ENCODE data around the gene DGKH.
"Not testable (repeated sequence)": the region's sequence is repeated elsewhere in the genome, so short reads cannot be mapped to it uniquely, and the experiment has no call there.

Gene DGKH

DNA sequence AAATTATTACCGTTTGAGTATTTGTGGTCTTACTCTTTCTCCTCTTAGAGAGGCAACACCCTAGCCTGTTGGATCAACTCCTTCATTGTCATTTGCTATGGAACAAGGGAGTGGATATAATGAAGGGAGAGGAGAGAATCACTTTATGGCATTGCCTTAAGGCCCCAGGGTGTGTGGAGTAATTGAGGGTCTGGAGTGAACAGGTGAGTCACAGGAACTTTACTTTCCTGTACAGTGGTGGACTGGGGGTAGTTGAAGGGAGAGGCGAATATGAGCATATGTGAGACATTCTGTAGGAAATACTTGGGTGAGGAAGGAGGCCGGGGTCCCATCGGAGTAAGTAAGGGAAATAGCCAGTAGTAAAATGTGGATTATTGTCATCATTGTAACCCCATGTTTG lies 17.0 kb downstream of the DGKH start:
- H3K9me3 ChIP-seq (ENCODE audit: control insufficient read depth, insufficient read depth, low read length), result no peaks in the 10 kb centered on the region
- peaks cover 20% of the 10 kb centered on the region for H3K79me2 ChIP-seq (ENCODE audit: control insufficient read depth, low read length)
- peaks cover 14% of the 10 kb centered on the region for H3K36me3 ChIP-seq (ENCODE audit: control insufficient read depth, low read length)
- H3K4me2 ChIP-seq (ENCODE audit: low read length), result no peak overlapping the region
- no peaks in the 10 kb centered on the region for H3K4me1 ChIP-seq (ENCODE audit: control insufficient read depth, low read length)
- H3K4me3 ChIP-seq (ENCODE audit: low read length), result no peak overlapping the region
- no peak overlapping the region for H3K27ac ChIP-seq (ENCODE audit: low read depth, low read length)
- peaks cover 4% of the 10 kb centered on the region; the same call in 1 of the 2 replicates for H4K20me1 ChIP-seq (ENCODE audit: control insufficient read depth, insufficient read depth, low read depth, low read length)
- no peaks in the 10 kb centered on the region for H3K9me2 ChIP-seq (replicated peaks; ENCODE audit: control insufficient read depth, low read length)
- no peak for TF ChIP-seq EZH2phosphoT487 (IDR thresholded peaks at IDR 0.05; ENCODE audit: borderline replicate concordance, low read length)
- TF ChIP-seq, protein P1, sequence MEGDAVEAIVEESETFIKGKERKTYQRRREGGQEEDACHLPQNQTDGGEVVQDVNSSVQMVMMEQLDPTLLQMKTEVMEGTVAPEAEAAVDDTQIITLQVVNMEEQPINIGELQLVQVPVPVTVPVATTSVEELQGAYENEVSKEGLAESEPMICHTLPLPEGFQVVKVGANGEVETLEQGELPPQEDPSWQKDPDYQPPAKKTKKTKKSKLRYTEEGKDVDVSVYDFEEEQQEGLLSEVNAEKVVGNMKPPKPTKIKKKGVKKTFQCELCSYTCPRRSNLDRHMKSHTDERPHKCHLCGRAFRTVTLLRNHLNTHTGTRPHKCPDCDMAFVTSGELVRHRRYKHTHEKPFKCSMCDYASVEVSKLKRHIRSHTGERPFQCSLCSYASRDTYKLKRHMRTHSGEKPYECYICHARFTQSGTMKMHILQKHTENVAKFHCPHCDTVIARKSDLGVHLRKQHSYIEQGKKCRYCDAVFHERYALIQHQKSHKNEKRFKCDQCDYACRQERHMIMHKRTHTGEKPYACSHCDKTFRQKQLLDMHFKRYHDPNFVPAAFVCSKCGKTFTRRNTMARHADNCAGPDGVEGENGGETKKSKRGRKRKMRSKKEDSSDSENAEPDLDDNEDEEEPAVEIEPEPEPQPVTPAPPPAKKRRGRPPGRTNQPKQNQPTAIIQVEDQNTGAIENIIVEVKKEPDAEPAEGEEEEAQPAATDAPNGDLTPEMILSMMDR (IDR thresholded peaks at IDR 0.05; ENCODE audit: low read depth, low read length, poor library complexity, severe bottlenecking), result no peak
- H3K27me3 ChIP-seq (ENCODE audit: control insufficient read depth, low read length), result no peaks in the 10 kb centered on the region
- H3F3A ChIP-seq (ENCODE audit: control insufficient read depth, insufficient read depth), result no peaks in the 10 kb centered on the region

DNA sequence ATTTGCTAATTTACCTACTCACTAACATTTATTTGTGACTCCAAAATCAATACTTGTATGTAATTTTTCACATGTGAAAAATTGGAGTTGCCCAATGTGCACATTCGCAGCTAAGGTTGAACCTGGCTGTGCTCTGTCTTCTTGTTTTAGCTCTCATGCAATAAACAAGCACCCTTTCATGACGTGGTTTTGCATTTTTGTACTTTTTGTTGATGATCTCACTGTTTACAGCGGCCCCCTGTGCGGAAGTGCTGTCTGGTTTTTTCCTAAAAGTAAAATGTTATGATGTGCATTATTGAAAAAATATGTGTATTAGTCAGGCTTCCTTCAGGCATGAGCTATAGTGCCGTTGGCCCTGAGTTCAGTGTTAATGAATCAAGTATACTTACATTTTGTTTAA lies 18.1 kb downstream of the DGKH start:
- H3K4me2 ChIP-seq (ENCODE audit: low read length), result no peak overlapping the region
- no peaks in the 10 kb centered on the region for H3K4me1 ChIP-seq (ENCODE audit: control insufficient read depth, low read length)
- H3K4me3 ChIP-seq (ENCODE audit: low read length), result no peak overlapping the region
- H3K9me2 ChIP-seq (replicated peaks; ENCODE audit: control insufficient read depth, low read length), result no peaks in the 10 kb centered on the region
- H3K27ac ChIP-seq (ENCODE audit: low read depth, low read length), result no peak overlapping the region
- peaks cover 4% of the 10 kb centered on the region; the same call in 1 of the 2 replicates for H4K20me1 ChIP-seq (ENCODE audit: control insufficient read depth, insufficient read depth, low read depth, low read length)
- H3F3A ChIP-seq (ENCODE audit: control insufficient read depth, insufficient read depth), result no peaks in the 10 kb centered on the region
- no peaks in the 10 kb centered on the region for H3K27me3 ChIP-seq (ENCODE audit: control insufficient read depth, low read length)
- peaks cover 19% of the 10 kb centered on the region for H3K36me3 ChIP-seq (ENCODE audit: control insufficient read depth, low read length)
- no peaks in the 10 kb centered on the region for H3K9me3 ChIP-seq (ENCODE audit: control insufficient read depth, insufficient read depth, low read length)
- TF ChIP-seq EZH2phosphoT487 (IDR thresholded peaks at IDR 0.05; ENCODE audit: borderline replicate concordance, low read length), result no peak
- TF ChIP-seq, protein P1 (IDR thresholded peaks at IDR 0.05; ENCODE audit: low read depth, low read length, poor library complexity, severe bottlenecking), result no peak
- peaks cover 14% of the 10 kb centered on the region for H3K79me2 ChIP-seq (ENCODE audit: control insufficient read depth, low read length)

DNA sequence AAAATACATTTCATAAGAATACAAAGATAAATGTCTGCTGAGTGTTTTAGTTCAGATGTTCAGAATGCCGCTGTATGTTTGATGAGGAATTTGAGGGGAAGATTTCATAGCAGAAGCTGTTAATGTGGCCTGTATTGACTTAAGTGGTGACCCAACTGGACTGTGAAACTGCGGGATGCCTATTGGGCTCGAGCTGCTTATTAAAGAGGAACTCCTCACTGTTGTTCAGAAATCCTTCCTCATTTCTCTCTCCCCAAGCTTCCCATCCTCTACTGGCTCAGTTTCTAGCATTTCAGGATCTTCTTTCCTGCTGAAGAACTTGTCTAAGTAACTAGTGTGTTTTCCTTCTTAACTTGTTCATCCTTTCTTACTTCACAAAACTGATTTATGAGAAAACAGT lies 20.4 kb downstream of the DGKH start:
- H3K4me3 ChIP-seq (ENCODE audit: low read length), result no peak overlapping the region
- TF ChIP-seq, protein P1 (IDR thresholded peaks at IDR 0.05; ENCODE audit: low read depth, low read length, poor library complexity, severe bottlenecking), result no peak
- TF ChIP-seq EZH2phosphoT487 (IDR thresholded peaks at IDR 0.05; ENCODE audit: borderline replicate concordance, low read length), result no peak
- peaks cover 19% of the 10 kb centered on the region for H3K36me3 ChIP-seq (ENCODE audit: control insufficient read depth, low read length)

DNA sequence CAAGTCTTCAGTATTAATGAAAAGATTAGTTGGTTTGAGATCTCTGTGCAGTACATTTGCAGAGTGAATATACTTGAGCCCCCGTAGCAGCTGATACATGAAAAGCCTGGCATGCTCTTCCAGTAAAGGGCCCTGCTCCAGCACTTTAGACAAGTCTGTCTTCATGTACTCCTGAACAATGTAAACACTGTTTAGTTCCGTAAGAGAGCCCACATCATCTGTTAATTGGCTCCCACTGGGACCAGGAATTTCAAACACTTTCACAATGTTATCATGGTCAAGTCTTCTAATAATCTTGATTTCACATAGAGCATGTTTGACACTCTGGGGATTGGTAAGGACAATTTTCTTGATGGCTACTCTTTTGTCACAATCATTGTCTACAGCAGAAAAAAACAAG lies 22.2 kb downstream of the DGKH start:
- not testable (repeated sequence) for H4K20me1 ChIP-seq (ENCODE audit: control insufficient read depth, insufficient read depth, low read depth, low read length); H3K27me3 ChIP-seq (ENCODE audit: control insufficient read depth, low read length); H3K79me2 ChIP-seq (ENCODE audit: control insufficient read depth, low read length); H3K9me2 ChIP-seq (replicated peaks; ENCODE audit: control insufficient read depth, low read length); H3K4me2 ChIP-seq (ENCODE audit: low read length); H3F3A ChIP-seq (ENCODE audit: control insufficient read depth, insufficient read depth); H3K27ac ChIP-seq (ENCODE audit: low read depth, low read length); H3K4me3 ChIP-seq (ENCODE audit: low read length); H3K4me1 ChIP-seq (ENCODE audit: control insufficient read depth, low read length); H3K9me3 ChIP-seq (ENCODE audit: control insufficient read depth, insufficient read depth, low read length)
- H3K36me3 ChIP-seq (ENCODE audit: control insufficient read depth, low read length), result peaks cover 12% of the 10 kb centered on the region

More for the DNA sequence above, 20.4 kb downstream of the DGKH start:
- Histone ChIP-seq H3K79me2 (ENCODE audit: control insufficient read depth, low read length) (no peaks in the 10 kb centered on the region; the same call in 1 of the 2 replicates), H4K20me1 (ENCODE audit: control insufficient read depth, insufficient read depth, low read depth, low read length) (peaks cover 4% of the 10 kb centered on the region; the same call in 1 of the 2 replicates), H3K9me2 (replicated peaks; ENCODE audit: control insufficient read depth, low read length) (no peaks in the 10 kb centered on the region), H3F3A (ENCODE audit: control insufficient read depth, insufficient read depth) (no peaks in the 10 kb centered on the region), H3K4me2 (ENCODE audit: low read length) (no peak overlapping the region), H3K27ac (ENCODE audit: low read depth, low read length) (no peak overlapping the region), H3K9me3 (ENCODE audit: control insufficient read depth, insufficient read depth, low read length) (no peaks in the 10 kb centered on the region), H3K27me3 (ENCODE audit: control insufficient read depth, low read length) (no peaks in the 10 kb centered on the region), H3K4me1 (ENCODE audit: control insufficient read depth, low read length) (no peaks in the 10 kb centered on the region)

DNA sequence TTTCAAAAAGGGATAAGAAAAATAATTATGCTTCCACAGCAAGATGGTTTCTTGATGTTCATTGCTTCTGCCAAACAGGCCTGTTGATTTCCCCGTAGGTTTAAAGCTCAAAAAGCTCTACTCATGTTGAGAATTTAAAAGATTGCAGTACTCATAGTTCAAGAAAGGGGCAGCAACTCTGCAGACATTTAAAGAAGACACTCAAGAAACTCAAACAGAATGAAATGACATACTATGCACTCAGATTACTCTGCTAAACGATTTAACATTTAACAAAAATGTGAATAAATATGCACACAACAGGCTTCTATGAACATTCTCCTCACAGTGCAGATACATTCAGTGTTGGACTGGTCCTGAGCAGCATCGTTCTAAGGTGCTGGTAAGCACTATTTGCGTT lies 22.7 kb downstream of the DGKH start:
- H3K36me3 ChIP-seq (ENCODE audit: control insufficient read depth, low read length), result peaks cover 10% of the 10 kb centered on the region
- H3F3A ChIP-seq (ENCODE audit: control insufficient read depth, insufficient read depth); H3K27me3 ChIP-seq (ENCODE audit: control insufficient read depth, low read length); H3K4me1 ChIP-seq (ENCODE audit: control insufficient read depth, low read length); H3K27ac ChIP-seq (ENCODE audit: low read depth, low read length); H3K4me3 ChIP-seq (ENCODE audit: low read length); H3K9me3 ChIP-seq (ENCODE audit: control insufficient read depth, insufficient read depth, low read length); H3K9me2 ChIP-seq (replicated peaks; ENCODE audit: control insufficient read depth, low read length); H3K79me2 ChIP-seq (ENCODE audit: control insufficient read depth, low read length); H4K20me1 ChIP-seq (ENCODE audit: control insufficient read depth, insufficient read depth, low read depth, low read length); H3K4me2 ChIP-seq (ENCODE audit: low read length): not testable (repeated sequence)
